Hepatocyte (in vitro differentiated cells): ENCODE data around the gene GATAD1.

Source experiments
- EZH2 ChIP-seq: fragments of 200-600 bp; sonication (generic); IDR thresholded peaks from 2 replicates; pipeline ENCODE4 v1.6.1; 2016; ENCODE audit warnings: antibody characterized with exemption, mild to moderate bottlenecking, borderline replicate concordance
- EZH2phosphoT487 ChIP-seq: fragments of 200-600 bp; sonication (generic); IDR thresholded peaks from one replicate; pipeline ENCODE4 v1.6.1; 2018; ENCODE audit warnings: antibody characterized with exemption, mild to moderate bottlenecking, low read depth, moderate library complexity; ENCODE audit not compliant: unreplicated experiment, severe bottlenecking
- TF ChIP-seq, protein P1 (sequence below): fragments of 200-600 bp; sonication (generic); IDR thresholded peaks from 2 replicates; pipeline ENCODE4 v1.5.1; 2016; ENCODE audit warnings: antibody characterized with exemption, mild to moderate bottlenecking; ENCODE audit not compliant: poor library complexity

DNA sequence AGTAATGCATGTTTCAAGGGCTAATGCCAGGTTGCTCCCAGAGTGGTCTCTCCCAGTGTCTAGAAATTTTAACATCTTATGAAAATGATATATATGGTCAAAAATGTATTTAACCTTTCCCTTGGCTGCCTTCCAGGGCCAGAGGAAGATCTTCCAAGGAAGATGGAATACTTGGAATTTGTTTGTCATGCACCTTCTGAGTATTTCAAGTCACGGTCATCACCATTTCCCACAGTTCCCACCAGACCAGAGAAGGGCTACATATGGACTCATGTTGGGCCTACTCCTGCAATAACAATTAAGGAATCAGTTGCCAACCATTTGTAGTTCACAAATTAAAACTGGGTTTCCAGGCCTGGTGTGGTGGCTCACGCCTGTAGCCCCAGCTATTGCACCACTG, 9.0 kb downstream of the GATAD1 start:
- TF ChIP-seq, protein P1, sequence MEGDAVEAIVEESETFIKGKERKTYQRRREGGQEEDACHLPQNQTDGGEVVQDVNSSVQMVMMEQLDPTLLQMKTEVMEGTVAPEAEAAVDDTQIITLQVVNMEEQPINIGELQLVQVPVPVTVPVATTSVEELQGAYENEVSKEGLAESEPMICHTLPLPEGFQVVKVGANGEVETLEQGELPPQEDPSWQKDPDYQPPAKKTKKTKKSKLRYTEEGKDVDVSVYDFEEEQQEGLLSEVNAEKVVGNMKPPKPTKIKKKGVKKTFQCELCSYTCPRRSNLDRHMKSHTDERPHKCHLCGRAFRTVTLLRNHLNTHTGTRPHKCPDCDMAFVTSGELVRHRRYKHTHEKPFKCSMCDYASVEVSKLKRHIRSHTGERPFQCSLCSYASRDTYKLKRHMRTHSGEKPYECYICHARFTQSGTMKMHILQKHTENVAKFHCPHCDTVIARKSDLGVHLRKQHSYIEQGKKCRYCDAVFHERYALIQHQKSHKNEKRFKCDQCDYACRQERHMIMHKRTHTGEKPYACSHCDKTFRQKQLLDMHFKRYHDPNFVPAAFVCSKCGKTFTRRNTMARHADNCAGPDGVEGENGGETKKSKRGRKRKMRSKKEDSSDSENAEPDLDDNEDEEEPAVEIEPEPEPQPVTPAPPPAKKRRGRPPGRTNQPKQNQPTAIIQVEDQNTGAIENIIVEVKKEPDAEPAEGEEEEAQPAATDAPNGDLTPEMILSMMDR = no peak
- TF ChIP-seq EZH2phosphoT487 = no peak
- no peak for TF ChIP-seq EZH2
